Heart left ventricle (tissue), 13 donors: ENCODE measurements around the gene CBLB.

ENCODE experiments used
- CTCF ChIP-seq, 12 donors: fragments of 200-600 bp; sonication (generic) in 4 of 12; IDR thresholded peaks; one replicate each; pipeline versions ENCODE4 v1.5.0 to v1.8.0; 2018 to 2022; ENCODE audit warnings: antibody characterized with exemption in 12 of 12, mild to moderate bottlenecking in 5 of 12
- POLR2A ChIP-seq, 2 donors: fragments of 450-650 bp; IDR thresholded peaks; one replicate each; pipeline ENCODE4 v1.6.1; 2017; ENCODE audit warnings: antibody characterized with exemption in 2 of 2, mild to moderate bottlenecking in 2 of 2, moderate library complexity in 2 of 2
- donor health status: ischemic (EF 13 %, LVEDD 7.1; RV severe dilation, severe dysfunction).
- donor health status: DM: no; HTN: yes; CAD: no.
- donor health status: DM: no; HTN: no; CAD: no.
- donor health status: ischemic (EF 25% LVEDD 6.9; RV normal size, moderate dysfunction).
- donor health status: ischemic (EF 25% LVEDD 5.7; RV mildly dilated, moderate dysfunction).
- donor health status: ischemic (EF 35%, LVEDD 5.7; RV mildly dilated, moderate dysfunction).
- donor health status: nonischemic (EF 11% LVEDD 7.7; RV severe dilation, severe dysfunction).
- donor health status: DM: yes; HTN: yes; CAD: no.
- donor health status: PGD.
- donor health status: ischemic (EF 29% LVEDD 5.4; RV normal size, mild dysfunction).
- donor health status: nonischemic (EF 23%, LVEDD 6.1; RV moderate dilation, normal function).

- no peak for TF ChIP-seq POLR2A (IDR thresholded peaks at IDR 0.05)
- TF ChIP-seq CTCF (IDR thresholded peaks at IDR 0.05), result no peak
These were observed 670 bp upstream of the CBLB start for GRCh38 chr3:105869531-105869833.
